KOPT-K1 (cell line): ENCODE measurements around the gene MS4A15.

Experiments
- H3K27ac ChIP-seq: fragments of 200-600 bp; sonication (generic); 2 replicates; pipeline ENCODE4 v1.5.1; 2016; ENCODE audit warnings: antibody characterized with exemption, mild to moderate bottlenecking, low read depth, low read length; ENCODE audit not compliant: poor library complexity, severe bottlenecking
- H3K36me3 ChIP-seq: fragments of 200-600 bp; sonication (generic); 2 replicates; pipeline ENCODE4 v1.5.1; 2017; ENCODE audit warnings: antibody characterized with exemption, mild to moderate bottlenecking, low read length, moderate library complexity; ENCODE audit not compliant: insufficient read depth
- H3K9me3 ChIP-seq: fragments of 200-600 bp; sonication (generic); 2 replicates; pipeline ENCODE4 v1.5.1; 2017; ENCODE audit warnings: antibody characterized with exemption, low read length, mild to moderate bottlenecking; ENCODE audit not compliant: insufficient read depth, poor library complexity, severe bottlenecking

MS4A15 gene

DNA sequence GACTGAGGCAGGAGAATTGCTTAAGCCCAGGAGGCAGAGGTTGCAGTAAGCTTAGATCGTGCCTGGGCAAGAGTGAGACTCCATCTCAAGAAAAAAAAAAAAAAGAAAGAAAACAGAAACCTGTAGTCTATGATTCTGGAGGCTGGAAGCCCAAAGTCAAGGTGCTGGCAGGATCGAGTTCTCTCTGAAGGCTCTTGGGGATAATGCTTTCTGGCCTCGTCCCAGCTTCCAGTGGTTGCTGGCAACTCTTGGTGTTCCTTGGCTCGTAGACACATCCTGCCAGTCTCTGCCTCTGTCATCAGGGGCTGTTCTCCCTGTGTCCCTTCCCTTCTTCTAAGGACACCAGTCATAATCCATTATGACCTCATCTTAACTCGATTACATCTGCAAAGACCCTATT is 68.5 kb downstream of the MS4A15 start:
- H3K27ac ChIP-seq: no peak overlapping the region
- H3K36me3 ChIP-seq: no peaks in the 10 kb centered on the region
- H3K9me3 ChIP-seq: no peaks in the 10 kb centered on the region

GRCh38 chr11:60825790-60826189 is 69.1 kb downstream of the MS4A15 start:
- H3K27ac ChIP-seq: no peak overlapping the region
- H3K36me3 ChIP-seq: no peaks in the 10 kb centered on the region

More at GRCh38 chr11:60825790-60826189, 69.1 kb downstream of the MS4A15 start:
- no peaks in the 10 kb centered on the region for H3K9me3 ChIP-seq
